Activated T-helper 1 cell treated with anti-CD3 and anti-CD28 coated beads, Interleukin-12 subunit alpha, Interleukin-12 subunit beta, Interleukin-2, Interleukin-4 antibody, amounts not matched to agents 30 ng/mL and 10 ng/mL and 1 ng/mL, durations not matched to agents 14 hours and 24 hours and 36 hours (primary cell): Measurements from ENCODE around the gene RTN4IP1. TPM values are rescaled to one million over a fixed set of nuclear protein-coding genes. Genes with fewer than 3 reads are reported as not detected.

ENCODE experiments used
- total RNA-seq: library from RNA; stranded (reverse); gene quantifications from 2 replicates; pipeline ENCODE4 v1.2.3, GENCODE V29; 2022

Gene RTN4IP1
- total RNA-seq, 1 donor from 2014 or later, result 6.4 TPM

Other genes with a start within 250 kb of the RTN4IP1 start
- gene QRSL1, start 80 bp upstream of the RTN4IP1 start, total RNA-seq, result 18.6 and 21.9 TPM in 2 replicates